ENCODE data around the gene CFAP61. TPM values are rescaled to one million over a fixed set of nuclear protein-coding genes. Genes with fewer than 3 reads are reported as not detected.

The CFAP61 gene
- total RNA-seq, 1 donor from 2014 or later: not detected

DNA sequence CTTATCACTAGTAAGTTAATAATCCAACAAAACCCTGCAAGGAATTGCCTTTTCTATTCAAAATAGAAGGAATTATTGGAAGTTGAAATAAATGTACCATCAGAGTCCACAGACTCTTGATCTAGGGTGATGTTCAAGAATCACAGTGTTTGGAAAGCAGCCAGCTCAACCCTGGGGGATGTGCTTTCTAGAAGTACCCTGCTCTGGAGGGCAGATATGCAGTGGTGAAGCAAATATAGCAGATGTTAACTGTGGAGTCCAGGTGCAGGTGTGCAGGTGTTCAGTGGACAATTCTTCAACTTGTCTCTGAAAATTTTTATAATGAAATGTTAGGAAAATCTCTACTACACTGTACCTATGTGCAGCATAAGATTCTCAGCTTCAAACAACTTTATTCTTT, 306.5 kb downstream of the CFAP61 start:
- Histone ChIP-seq H2AFZ (ENCODE audit: low read depth, low read length) (no peak overlapping the region), H3K9ac (ENCODE audit: low read length) (no peak overlapping the region), H3K79me2 (ENCODE audit: insufficient read depth, low read length) (no peaks in the 10 kb centered on the region), H3K4me2 (ENCODE audit: low read length) (no peak overlapping the region), H4K20me1 (ENCODE audit: insufficient read depth, low read length) (no peaks in the 10 kb centered on the region), H3K27me3 (ENCODE audit: insufficient read depth, low read length) (peaks cover 26% of the 10 kb centered on the region), H3K9me3 (ENCODE audit: insufficient read depth, low read depth, low read length) (no peaks in the 10 kb centered on the region), H3K4me3 (ENCODE audit: insufficient read depth, low read depth, low read length) (no peak overlapping the region), H3K36me3 (ENCODE audit: insufficient read depth, low read length) (no peaks in the 10 kb centered on the region), H3K4me1 (ENCODE audit: insufficient read depth, low read length) (no peaks in the 10 kb centered on the region), H3K27ac (ENCODE audit: low read depth, low read length) (no peak overlapping the region)
- H3K4me1 Mint-ChIP-seq (ENCODE audit: low read depth, unreplicated experiment): no peaks in the 10 kb centered on the region
- FAIRE-seq (no peak), DNase-seq (ENCODE audit: low read depth) (no peak)
- H3K36me3 Mint-ChIP-seq (ENCODE audit: low read depth, unreplicated experiment): no peaks in the 10 kb centered on the region
- H3K9me3 Mint-ChIP-seq (ENCODE audit: unreplicated experiment): peaks cover 5% of the 10 kb centered on the region
- no peak overlapping the region for H3K4me3 Mint-ChIP-seq (ENCODE audit: unreplicated experiment)
- TF ChIP-seq EZH2 (IDR thresholded peaks at IDR 0.05; ENCODE audit: insufficient read depth, low read length) (no peak), CTCF (IDR thresholded peaks at IDR 0.05; ENCODE audit: insufficient read depth, low read depth, low read length) (no peak)
- no peak overlapping the region for H3K27ac Mint-ChIP-seq (ENCODE audit: unreplicated experiment)
- H3K27me3 Mint-ChIP-seq (ENCODE audit: low read depth, unreplicated experiment): peaks cover 50% of the 10 kb centered on the region

DNA sequence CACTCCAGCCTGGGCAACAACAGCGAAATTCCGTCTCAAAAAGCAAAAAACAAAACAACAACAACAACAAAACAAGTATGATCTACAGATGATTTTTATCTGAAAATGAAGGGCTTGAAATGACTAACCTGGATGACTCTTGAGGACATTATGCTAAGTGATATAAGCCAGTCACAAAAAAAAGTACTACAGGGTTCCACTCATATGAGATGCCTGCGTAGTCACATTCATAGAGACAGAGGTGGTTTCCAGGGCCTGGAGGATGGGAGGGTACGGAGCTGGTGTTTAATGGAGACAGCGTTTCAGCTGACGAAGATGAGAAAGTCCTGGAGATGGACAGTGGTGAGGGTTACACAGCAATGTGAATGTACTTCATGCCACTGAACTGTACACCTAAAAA, 307.3 kb downstream of the CFAP61 start:
- no peak overlapping the region for H3K4me3 Mint-ChIP-seq (ENCODE audit: unreplicated experiment)
- H3K27me3 Mint-ChIP-seq (ENCODE audit: low read depth, unreplicated experiment): peaks cover 54% of the 10 kb centered on the region

More for the DNA sequence above, 307.3 kb downstream of the CFAP61 start:
- no peak for TF ChIP-seq EZH2 (IDR thresholded peaks at IDR 0.05; ENCODE audit: insufficient read depth, low read length)
- TF ChIP-seq CTCF (IDR thresholded peaks at IDR 0.05; ENCODE audit: insufficient read depth, low read depth, low read length): no peak
- DNase-seq (ENCODE audit: low read depth) (no peak), FAIRE-seq (no peak)
- Histone ChIP-seq H3K4me1 (ENCODE audit: insufficient read depth, low read length) (no peaks in the 10 kb centered on the region), H3K27me3 (ENCODE audit: insufficient read depth, low read length) (peaks cover 33% of the 10 kb centered on the region), H3K27ac (ENCODE audit: low read depth, low read length) (no peak overlapping the region), H2AFZ (ENCODE audit: low read depth, low read length) (no peak overlapping the region), H3K9me3 (ENCODE audit: insufficient read depth, low read depth, low read length) (no peaks in the 10 kb centered on the region), H3K4me3 (ENCODE audit: insufficient read depth, low read depth, low read length) (no peak overlapping the region), H3K9ac (ENCODE audit: low read length) (no peak overlapping the region), H3K36me3 (ENCODE audit: insufficient read depth, low read length) (no peaks in the 10 kb centered on the region), H4K20me1 (ENCODE audit: insufficient read depth, low read length) (no peaks in the 10 kb centered on the region), H3K4me2 (ENCODE audit: low read length) (no peak overlapping the region), H3K79me2 (ENCODE audit: insufficient read depth, low read length) (no peaks in the 10 kb centered on the region)
- no peaks in the 10 kb centered on the region for H3K36me3 Mint-ChIP-seq (ENCODE audit: low read depth, unreplicated experiment)
- H3K9me3 Mint-ChIP-seq (ENCODE audit: unreplicated experiment): peaks cover 1% of the 10 kb centered on the region
- peak overlapping the region; percentile 63 for H3K27ac Mint-ChIP-seq (ENCODE audit: unreplicated experiment)
- H3K4me1 Mint-ChIP-seq (ENCODE audit: low read depth, unreplicated experiment): no peaks in the 10 kb centered on the region

Measured in astrocyte (in vitro differentiated cells and primary cell).